HepG2 (cell line): ENCODE results near the gene NECTIN3. TPM values are rescaled to one million over a fixed set of nuclear protein-coding genes. Genes with fewer than 3 reads are reported as not detected.
A peak's percentile ranks its signal among the peaks of the same experiment; 100 is the strongest.

Source experiments
- ATF7-NPFF ChIP-seq: sonication (generic); formaldehyde crosslinking; IDR thresholded peaks from 2 replicates; pipeline ENCODE4 v1.8.1; 2023; ENCODE audit warnings: mild to moderate bottlenecking, low read depth, missing genetic modification reagents, moderate library complexity
- FOXA3 ChIP-seq: IDR thresholded peaks from 2 replicates; pipeline ENCODE4 v1.6.1; 2016; ENCODE audit warnings: missing genetic modification reagents, missing compliant biosample characterization
- FOXM1 ChIP-seq: sonication (generic); formaldehyde crosslinking; IDR thresholded peaks from 2 replicates; pipeline ENCODE4 v1.5.0; 2020; ENCODE audit warnings: missing genetic modification reagents
- IRF2 ChIP-seq: IDR thresholded peaks from 2 replicates; pipeline ENCODE4 v1.6.1; 2018; ENCODE audit warnings: missing genetic modification reagents, missing compliant biosample characterization
- KAT8 ChIP-seq: IDR thresholded peaks from 2 replicates; pipeline ENCODE4 v1.6.1; 2016; ENCODE audit warnings: missing genetic modification reagents, missing compliant biosample characterization
- RNF2 ChIP-seq: fragments of 450-650 bp; conservative IDR thresholded peaks from 2 replicates; pipeline ENCODE4 v1.6.1; 2016; ENCODE audit warnings: low read depth
- SMARCE1 ChIP-seq: fragments of 450-650 bp; IDR thresholded peaks from 2 replicates; pipeline ENCODE4 v1.6.1; 2017; ENCODE audit warnings: borderline replicate concordance
- SOX6 ChIP-seq, 2 experiments: fragments of 450-650 bp in 1 of 2; sonication (generic) in 1 of 2; formaldehyde crosslinking in 1 of 2; IDR thresholded peaks; 2 replicates each; pipeline versions ENCODE4 v1.4.0 to v1.6.1; 2017 to 2020; ENCODE audit warnings: antibody characterized with exemption in 1 of 2, mild to moderate bottlenecking in 1 of 2, missing genetic modification reagents in 1 of 2
- ZBTB38 ChIP-seq: sonication (generic); formaldehyde crosslinking; IDR thresholded peaks from 2 replicates; pipeline ENCODE4 v1.5.1; 2020; ENCODE audit warnings: mild to moderate bottlenecking, missing genetic modification reagents
- ZMAT3 ChIP-seq: sonication (generic); formaldehyde crosslinking; conservative IDR thresholded peaks from 2 replicates; pipeline ENCODE4 v1.7.0; 2021; ENCODE audit warnings: missing genetic modification reagents
- polyA plus RNA-seq, 8 experiments: library from polyadenylated mRNA; depleted of rRNA in 3 of 8; stranded (reverse) in 7 of 8; unstranded in 1 of 8; fragments of >200 nt; fragmentation: Illumina TruSeq in 4 of 8; extraction: Trizol in 4 of 8; gene quantifications; 2 replicates each; pipeline versions ENCODE4 v1.2.1 to v1.2.3, GENCODE V29; 2011 to 2016; ENCODE audit warnings: low read depth in 4 of 8, missing spikeins in 1 of 8, mixed read lengths in 1 of 8; ENCODE audit not compliant: insufficient read depth in 1 of 8
- total RNA-seq, 5 experiments: library from RNA; depleted of rRNA; stranded (reverse); fragments of >200 nt; fragmentation: Illumina TruSeq; extraction: Trizol; gene quantifications; 2 replicates each; pipeline ENCODE4 v1.2.3, GENCODE V29; 2016; ENCODE audit warnings: low read depth in 1 of 5
- TF ChIP-seq, protein P1 (sequence below): sonication (generic); formaldehyde crosslinking; conservative IDR thresholded peaks from 2 replicates; pipeline ENCODE4 v1.4.0; 2020; ENCODE audit warnings: mild to moderate bottlenecking, missing genetic modification reagents, moderate library complexity
- TF ChIP-seq, protein P2 (sequence below): sonication (generic); formaldehyde crosslinking; IDR thresholded peaks from 2 replicates; pipeline ENCODE4 v1.5.1; 2020; ENCODE audit warnings: mild to moderate bottlenecking, missing genetic modification reagents, moderate library complexity
- TF ChIP-seq, protein P3 (sequence below): sonication (generic); formaldehyde crosslinking; IDR thresholded peaks from 2 replicates; pipeline ENCODE4 v1.9.0; 2021; ENCODE audit warnings: mild to moderate bottlenecking, missing genetic modification reagents

NECTIN3 gene
- total and polyA plus RNA-seq, 2 of the 13 experiments (the other 11 are each of a cell fraction or from before 2014, with no cell fraction given) = 10.4 to 45.1 TPM

DNA sequence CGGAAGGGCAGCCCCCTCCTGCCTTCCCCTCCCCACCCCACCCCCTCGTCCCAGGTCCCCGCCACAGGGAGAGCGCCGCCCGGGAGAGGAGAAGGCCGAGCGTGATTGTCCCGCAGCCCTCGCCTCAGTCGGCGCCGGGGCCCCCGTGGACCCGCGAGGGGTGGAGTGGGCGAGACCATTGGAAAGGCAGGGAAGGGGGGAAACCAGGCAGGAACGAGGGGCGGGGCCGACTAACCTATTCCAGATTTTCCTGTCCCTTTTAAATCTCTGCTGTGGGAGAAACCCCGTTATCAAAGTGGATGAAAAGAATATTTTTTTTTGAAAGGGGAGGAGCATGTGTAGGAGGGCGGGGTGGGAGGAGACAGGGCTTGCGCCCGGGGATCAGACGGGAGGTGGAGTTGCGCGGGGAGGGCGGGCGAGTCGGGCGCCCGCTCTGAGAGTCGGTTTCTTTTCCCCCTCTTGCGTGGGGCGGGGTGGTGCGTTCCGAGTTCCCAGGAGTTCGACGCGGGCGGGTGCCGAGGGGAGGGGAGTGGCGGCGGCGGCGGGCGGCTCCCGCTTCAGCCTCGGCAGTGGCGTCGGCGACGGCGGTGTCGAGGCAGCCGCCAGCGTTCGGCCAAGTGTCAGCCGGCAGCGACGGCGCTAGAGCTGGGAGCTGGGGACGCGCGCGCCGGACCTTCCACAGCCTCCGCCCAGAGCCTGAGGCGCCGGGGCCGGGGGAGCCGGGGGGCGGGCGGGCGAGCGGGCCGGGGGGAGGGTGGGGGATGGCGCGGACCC, at the start of gene NECTIN3 (continued):
- TF ChIP-seq, protein P1, sequence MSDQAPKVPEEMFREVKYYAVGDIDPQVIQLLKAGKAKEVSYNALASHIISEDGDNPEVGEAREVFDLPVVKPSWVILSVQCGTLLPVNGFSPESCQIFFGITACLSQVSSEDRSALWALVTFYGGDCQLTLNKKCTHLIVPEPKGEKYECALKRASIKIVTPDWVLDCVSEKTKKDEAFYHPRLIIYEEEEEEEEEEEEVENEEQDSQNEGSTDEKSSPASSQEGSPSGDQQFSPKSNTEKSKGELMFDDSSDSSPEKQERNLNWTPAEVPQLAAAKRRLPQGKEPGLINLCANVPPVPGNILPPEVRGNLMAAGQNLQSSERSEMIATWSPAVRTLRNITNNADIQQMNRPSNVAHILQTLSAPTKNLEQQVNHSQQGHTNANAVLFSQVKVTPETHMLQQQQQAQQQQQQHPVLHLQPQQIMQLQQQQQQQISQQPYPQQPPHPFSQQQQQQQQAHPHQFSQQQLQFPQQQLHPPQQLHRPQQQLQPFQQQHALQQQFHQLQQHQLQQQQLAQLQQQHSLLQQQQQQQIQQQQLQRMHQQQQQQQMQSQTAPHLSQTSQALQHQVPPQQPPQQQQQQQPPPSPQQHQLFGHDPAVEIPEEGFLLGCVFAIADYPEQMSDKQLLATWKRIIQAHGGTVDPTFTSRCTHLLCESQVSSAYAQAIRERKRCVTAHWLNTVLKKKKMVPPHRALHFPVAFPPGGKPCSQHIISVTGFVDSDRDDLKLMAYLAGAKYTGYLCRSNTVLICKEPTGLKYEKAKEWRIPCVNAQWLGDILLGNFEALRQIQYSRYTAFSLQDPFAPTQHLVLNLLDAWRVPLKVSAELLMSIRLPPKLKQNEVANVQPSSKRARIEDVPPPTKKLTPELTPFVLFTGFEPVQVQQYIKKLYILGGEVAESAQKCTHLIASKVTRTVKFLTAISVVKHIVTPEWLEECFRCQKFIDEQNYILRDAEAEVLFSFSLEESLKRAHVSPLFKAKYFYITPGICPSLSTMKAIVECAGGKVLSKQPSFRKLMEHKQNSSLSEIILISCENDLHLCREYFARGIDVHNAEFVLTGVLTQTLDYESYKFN = peak; percentile 44
- TF ChIP-seq, protein P2, sequence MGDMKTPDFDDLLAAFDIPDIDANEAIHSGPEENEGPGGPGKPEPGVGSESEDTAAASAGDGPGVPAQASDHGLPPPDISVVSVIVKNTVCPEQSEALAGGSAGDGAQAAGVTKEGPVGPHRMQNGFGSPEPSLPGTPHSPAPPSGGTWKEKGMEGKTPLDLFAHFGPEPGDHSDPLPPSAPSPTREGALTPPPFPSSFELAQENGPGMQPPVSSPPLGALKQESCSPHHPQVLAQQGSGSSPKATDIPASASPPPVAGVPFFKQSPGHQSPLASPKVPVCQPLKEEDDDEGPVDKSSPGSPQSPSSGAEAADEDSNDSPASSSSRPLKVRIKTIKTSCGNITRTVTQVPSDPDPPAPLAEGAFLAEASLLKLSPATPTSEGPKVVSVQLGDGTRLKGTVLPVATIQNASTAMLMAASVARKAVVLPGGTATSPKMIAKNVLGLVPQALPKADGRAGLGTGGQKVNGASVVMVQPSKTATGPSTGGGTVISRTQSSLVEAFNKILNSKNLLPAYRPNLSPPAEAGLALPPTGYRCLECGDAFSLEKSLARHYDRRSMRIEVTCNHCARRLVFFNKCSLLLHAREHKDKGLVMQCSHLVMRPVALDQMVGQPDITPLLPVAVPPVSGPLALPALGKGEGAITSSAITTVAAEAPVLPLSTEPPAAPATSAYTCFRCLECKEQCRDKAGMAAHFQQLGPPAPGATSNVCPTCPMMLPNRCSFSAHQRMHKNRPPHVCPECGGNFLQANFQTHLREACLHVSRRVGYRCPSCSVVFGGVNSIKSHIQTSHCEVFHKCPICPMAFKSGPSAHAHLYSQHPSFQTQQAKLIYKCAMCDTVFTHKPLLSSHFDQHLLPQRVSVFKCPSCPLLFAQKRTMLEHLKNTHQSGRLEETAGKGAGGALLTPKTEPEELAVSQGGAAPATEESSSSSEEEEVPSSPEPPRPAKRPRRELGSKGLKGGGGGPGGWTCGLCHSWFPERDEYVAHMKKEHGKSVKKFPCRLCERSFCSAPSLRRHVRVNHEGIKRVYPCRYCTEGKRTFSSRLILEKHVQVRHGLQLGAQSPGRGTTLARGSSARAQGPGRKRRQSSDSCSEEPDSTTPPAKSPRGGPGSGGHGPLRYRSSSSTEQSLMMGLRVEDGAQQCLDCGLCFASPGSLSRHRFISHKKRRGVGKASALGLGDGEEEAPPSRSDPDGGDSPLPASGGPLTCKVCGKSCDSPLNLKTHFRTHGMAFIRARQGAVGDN (CRISPR knock-in tag) = peak; percentile 34
- TF ChIP-seq FOXA3 (CRISPR knock-in tag) = no peak
- TF ChIP-seq SOX6 (IDR thresholded peaks at IDR 0.05) = no peak
- no peak; the same call in 1 of the 2 replicates for TF ChIP-seq SOX6 (CRISPR knock-in tag; IDR thresholded peaks at IDR 0.05)
- 0 out of 2 replicates have a peak, but pooled peaks have one; percentile 5 for TF ChIP-seq ZBTB38
- 0 out of 2 replicates have a peak, but pooled peaks have one; percentile 65 for TF ChIP-seq ZMAT3 (CRISPR knock-in tag)
- TF ChIP-seq SMARCE1 = no peak
- TF ChIP-seq IRF2 (CRISPR knock-in tag) = peak; percentile 41; the same call in 1 of the 2 replicates
- no peak for TF ChIP-seq FOXM1
- TF ChIP-seq, protein P3, sequence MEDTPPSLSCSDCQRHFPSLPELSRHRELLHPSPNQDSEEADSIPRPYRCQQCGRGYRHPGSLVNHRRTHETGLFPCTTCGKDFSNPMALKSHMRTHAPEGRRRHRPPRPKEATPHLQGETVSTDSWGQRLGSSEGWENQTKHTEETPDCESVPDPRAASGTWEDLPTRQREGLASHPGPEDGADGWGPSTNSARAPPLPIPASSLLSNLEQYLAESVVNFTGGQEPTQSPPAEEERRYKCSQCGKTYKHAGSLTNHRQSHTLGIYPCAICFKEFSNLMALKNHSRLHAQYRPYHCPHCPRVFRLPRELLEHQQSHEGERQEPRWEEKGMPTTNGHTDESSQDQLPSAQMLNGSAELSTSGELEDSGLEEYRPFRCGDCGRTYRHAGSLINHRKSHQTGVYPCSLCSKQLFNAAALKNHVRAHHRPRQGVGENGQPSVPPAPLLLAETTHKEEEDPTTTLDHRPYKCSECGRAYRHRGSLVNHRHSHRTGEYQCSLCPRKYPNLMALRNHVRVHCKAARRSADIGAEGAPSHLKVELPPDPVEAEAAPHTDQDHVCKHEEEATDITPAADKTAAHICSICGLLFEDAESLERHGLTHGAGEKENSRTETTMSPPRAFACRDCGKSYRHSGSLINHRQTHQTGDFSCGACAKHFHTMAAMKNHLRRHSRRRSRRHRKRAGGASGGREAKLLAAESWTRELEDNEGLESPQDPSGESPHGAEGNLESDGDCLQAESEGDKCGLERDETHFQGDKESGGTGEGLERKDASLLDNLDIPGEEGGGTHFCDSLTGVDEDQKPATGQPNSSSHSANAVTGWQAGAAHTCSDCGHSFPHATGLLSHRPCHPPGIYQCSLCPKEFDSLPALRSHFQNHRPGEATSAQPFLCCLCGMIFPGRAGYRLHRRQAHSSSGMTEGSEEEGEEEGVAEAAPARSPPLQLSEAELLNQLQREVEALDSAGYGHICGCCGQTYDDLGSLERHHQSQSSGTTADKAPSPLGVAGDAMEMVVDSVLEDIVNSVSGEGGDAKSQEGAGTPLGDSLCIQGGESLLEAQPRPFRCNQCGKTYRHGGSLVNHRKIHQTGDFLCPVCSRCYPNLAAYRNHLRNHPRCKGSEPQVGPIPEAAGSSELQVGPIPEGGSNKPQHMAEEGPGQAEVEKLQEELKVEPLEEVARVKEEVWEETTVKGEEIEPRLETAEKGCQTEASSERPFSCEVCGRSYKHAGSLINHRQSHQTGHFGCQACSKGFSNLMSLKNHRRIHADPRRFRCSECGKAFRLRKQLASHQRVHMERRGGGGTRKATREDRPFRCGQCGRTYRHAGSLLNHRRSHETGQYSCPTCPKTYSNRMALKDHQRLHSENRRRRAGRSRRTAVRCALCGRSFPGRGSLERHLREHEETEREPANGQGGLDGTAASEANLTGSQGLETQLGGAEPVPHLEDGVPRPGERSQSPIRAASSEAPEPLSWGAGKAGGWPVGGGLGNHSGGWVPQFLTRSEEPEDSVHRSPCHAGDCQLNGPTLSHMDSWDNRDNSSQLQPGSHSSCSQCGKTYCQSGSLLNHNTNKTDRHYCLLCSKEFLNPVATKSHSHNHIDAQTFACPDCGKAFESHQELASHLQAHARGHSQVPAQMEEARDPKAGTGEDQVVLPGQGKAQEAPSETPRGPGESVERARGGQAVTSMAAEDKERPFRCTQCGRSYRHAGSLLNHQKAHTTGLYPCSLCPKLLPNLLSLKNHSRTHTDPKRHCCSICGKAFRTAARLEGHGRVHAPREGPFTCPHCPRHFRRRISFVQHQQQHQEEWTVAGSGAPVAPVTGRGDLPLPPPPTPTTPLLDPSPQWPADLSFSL = no peak
- no peak for TF ChIP-seq RNF2
- peak; percentile 43; the same call in 1 of the 2 replicates for TF ChIP-seq KAT8 (CRISPR knock-in tag)
- no peak for TF ChIP-seq ATF7-NPFF (CRISPR knock-in tag)
